Small intestine (tissue), 7 donors: ENCODE measurements around the gene CD6. TPM values are rescaled to one million over a fixed set of nuclear protein-coding genes. Genes with fewer than 3 reads are reported as not detected.
A peak's percentile ranks its signal among the peaks of the same experiment; 100 is the strongest.

Experiments
- DNase-seq, 2 donors: peaks; one replicate each; pipeline versions ENCODE4 v3.0.0 to v3.0.0-alpha.2; 2013
- FAIRE-seq: peaks from 2 replicates; lab custom pipeline; 2012; peaks lifted over from hg19 to GRCh38; lab: Jason Lieb, UNC
- H3K27ac ChIP-seq, 3 donors: one replicate each; pipeline ENCODE4 v1.5.1; 2013; ENCODE audit warnings: low read length in 2 of 3, mild to moderate bottlenecking in 2 of 3, control low read depth in 1 of 3, inconsistent platforms in 1 of 3, low read depth in 1 of 3, moderate library complexity in 1 of 3
- H3K27me3 ChIP-seq, 3 donors: one replicate each; pipeline ENCODE4 v1.6.1; 2013; ENCODE audit warnings: low read length in 3 of 3, inconsistent platforms in 1 of 3; ENCODE audit not compliant: control insufficient read depth in 3 of 3, insufficient read depth in 3 of 3
- H3K36me3 ChIP-seq, 3 donors: one replicate each; pipeline ENCODE4 v1.6.1; 2013; ENCODE audit warnings: low read length in 3 of 3, inconsistent platforms in 1 of 3, low read depth in 1 of 3, mild to moderate bottlenecking in 1 of 3, moderate library complexity in 1 of 3; ENCODE audit not compliant: control insufficient read depth in 3 of 3, insufficient read depth in 2 of 3
- H3K4me1 ChIP-seq, 3 donors: one replicate each; pipeline ENCODE4 v1.6.1; 2013; ENCODE audit warnings: low read length in 2 of 3, inconsistent platforms in 1 of 3, low read depth in 1 of 3, mild to moderate bottlenecking in 1 of 3, moderate library complexity in 1 of 3; ENCODE audit not compliant: control insufficient read depth in 3 of 3, insufficient read depth in 2 of 3
- H3K4me3 ChIP-seq, 3 donors: one replicate each; pipeline ENCODE4 v1.5.1; 2013; ENCODE audit warnings: low read length in 3 of 3, control low read depth in 1 of 3, inconsistent platforms in 1 of 3, low read depth in 1 of 3, mild to moderate bottlenecking in 1 of 3, moderate library complexity in 1 of 3
- H3K9me3 ChIP-seq, 2 donors: one replicate each; pipeline ENCODE4 v1.6.1; 2013; ENCODE audit warnings: low read depth in 1 of 2, low read length in 1 of 2; ENCODE audit not compliant: control insufficient read depth in 2 of 2, insufficient read depth in 1 of 2
- WGBS, 3 donors: extraction: QIAGEN DNeasy Blood & Tissue Kit; methylation state at CpG; one replicate each; pipeline ENCODE4 v1.1.7; 2013; 5-methylcytosine and 5-hydroxymethylcytosine counted together
- polyA plus RNA-seq, 4 donors: library from polyadenylated mRNA; stranded (reverse) in 3 of 4; unstranded in 1 of 4; fragments of 200-250 nt in 3 of 4; fragments of 120-200 nt in 1 of 4; gene quantifications; one replicate each; pipeline versions ENCODE4 v1.2.1 to v1.2.3, GENCODE V29; 2013
- donor health status: healthy with polysubstance abuse.
- donor health status: control.
- donor health status: control.
- donor health status: Bipolar disorder and iron deficiency.
- donor health status: healthy.

CD6 gene
- polyA plus RNA-seq, 4 donors = 1.3 to 5.1 (median 1.7) TPM

DNA sequence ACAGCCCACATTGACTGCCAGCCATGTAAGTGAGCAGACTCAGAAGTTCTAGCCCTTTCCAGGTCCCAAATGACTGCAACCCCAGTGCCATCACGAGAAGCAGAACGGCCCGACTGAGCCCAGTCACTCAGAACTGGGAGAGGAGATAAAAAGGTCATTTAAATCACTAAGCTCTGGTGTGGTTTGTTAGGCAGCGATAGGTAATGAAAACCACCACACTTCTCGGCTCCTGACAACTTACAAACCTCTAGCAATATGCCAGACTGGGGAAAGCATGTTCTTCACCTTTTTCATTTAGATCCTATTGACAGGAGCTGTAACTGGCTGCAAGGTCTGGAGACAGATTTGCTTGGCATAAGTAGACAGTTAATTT, 26.2 kb upstream of the CD6 start:
- no peak for FAIRE-seq
- Histone ChIP-seq H3K27ac (no peak overlapping the region), H3K27me3 (peaks cover 0 to 7% (median 0%) of the 10 kb centered on the region in 3 donors), H3K36me3 (peaks cover 0 to 25% (median 0%) of the 10 kb centered on the region in 3 donors), H3K9me3 (no peaks in the 10 kb centered on the region), H3K4me1 (peaks cover 0 to 1% (median 0%) of the 10 kb centered on the region in 3 donors), H3K4me3 (no peak overlapping the region)
- 89 to 96% (median 91%) methylated on average over 5 of the region's 5 CpGs for WGBS, 3 donors
- no peak for DNase-seq

DNA sequence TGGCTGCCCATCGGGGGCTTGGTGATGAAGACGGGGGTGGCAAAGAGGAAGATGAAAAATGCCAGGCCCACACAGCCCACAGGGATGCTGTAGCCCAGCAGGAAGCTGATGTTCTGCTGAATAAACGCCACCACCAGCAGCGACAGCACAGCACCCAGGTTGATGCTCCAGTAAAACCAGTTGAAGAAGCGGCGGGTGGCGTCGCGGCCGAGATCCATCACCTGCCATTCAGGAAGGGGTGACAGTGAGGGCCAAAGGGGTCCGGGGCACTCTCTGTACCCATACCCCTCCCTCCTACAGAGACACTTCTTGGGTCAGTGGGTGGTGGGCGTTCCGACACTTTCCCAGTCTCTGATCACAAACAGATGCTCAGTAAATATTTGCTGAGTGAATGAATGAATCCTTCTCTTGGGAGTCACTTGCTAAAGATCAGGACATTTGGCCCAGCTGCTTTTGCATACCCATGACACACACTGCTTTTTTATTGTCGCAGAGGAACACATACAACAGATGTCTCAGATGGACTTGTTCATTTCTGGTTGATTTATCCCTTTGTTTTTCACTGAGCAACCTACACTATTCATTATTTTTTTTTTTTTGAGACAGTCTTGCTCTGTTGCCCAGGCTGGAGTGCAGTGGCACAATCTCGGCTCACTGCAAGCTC, 24.7 kb upstream of the CD6 start:
- Histone ChIP-seq H3K9me3 (no peaks in the 10 kb centered on the region), H3K4me1 (peaks cover 0 to 3% (median 0%) of the 10 kb centered on the region in 3 donors), H3K27me3 (peaks cover 0 to 14% (median 0%) of the 10 kb centered on the region in 3 donors), H3K36me3 (peaks cover 0 to 22% (median 0%) of the 10 kb centered on the region in 3 donors), H3K27ac (no peak overlapping the region), H3K4me3 (no peak overlapping the region)
- 87 to 90% (median 89%) methylated on average over 11 to 15 of the region's 15 CpGs for WGBS, 3 donors
- FAIRE-seq (no peak), DNase-seq (no peak)

DNA sequence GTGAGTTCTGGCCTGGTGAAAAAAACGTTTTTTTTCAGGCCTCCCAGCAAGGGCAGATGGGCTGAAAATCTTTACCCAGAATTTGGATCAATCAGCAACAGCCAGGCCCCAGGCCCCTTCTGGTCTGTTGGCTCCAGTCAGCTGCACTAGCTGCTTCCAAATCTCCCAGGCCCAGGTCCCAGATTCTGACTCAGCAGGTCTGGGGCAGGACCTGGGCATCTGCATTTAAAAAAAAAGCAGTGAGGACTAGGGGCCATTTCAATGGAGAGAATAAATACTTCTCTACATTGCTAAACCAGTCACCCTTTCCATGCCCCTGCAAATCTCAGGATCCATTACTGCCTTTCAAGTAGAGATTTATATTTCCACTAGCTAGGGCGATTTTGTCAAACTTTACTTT, 23.8 kb upstream of the CD6 start:
- peaks cover 0 to 7% (median 2%) of the 10 kb centered on the region in 3 donors for H3K4me1 ChIP-seq
- peaks cover 0 to 14% (median 0%) of the 10 kb centered on the region in 3 donors for H3K27me3 ChIP-seq
- DNase-seq = no peak
- peaks cover 0 to 17% (median 0%) of the 10 kb centered on the region in 3 donors for H3K36me3 ChIP-seq
- H3K4me3 ChIP-seq = no peak overlapping the region
- FAIRE-seq = no peak
- WGBS, 3 donors = 53 to 65% (median 54%) methylated on average over 2 of the region's 2 CpGs
- H3K27ac ChIP-seq = no peak overlapping the region
- no peaks in the 10 kb centered on the region for H3K9me3 ChIP-seq

DNA sequence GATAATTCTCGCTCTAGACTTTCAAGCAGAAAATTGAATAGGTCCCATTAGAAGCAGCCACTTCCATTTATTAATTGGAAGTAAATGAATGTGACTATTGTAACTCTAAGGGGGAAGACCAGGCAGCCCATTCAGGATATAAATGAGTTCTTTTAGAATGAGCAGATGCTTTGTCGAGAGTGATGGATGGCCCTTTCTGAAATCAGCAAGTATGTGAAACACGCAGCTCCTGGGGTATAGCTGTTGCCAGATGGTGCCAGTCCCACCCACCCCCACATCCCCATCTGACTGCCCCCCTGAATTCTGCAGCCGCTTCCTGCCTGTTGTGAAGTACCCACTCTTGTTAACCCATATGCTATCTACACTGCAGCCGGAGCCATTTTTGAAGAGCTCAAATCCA, 23.2 kb upstream of the CD6 start:
- FAIRE-seq = no peak
- Histone ChIP-seq H3K9me3 (no peaks in the 10 kb centered on the region), H3K4me3 (no peak overlapping the region), H3K27me3 (peaks cover 0 to 14% (median 0%) of the 10 kb centered on the region in 3 donors), H3K27ac (no peak overlapping the region), H3K4me1 (peaks cover 0 to 7% (median 3%) of the 10 kb centered on the region in 3 donors), H3K36me3 (peaks cover 0 to 15% (median 0%) of the 10 kb centered on the region in 3 donors)
- DNase-seq = no peak
- WGBS, 3 donors = 82 to 92% (median 87%) methylated on average over 5 of the region's 5 CpGs

DNA sequence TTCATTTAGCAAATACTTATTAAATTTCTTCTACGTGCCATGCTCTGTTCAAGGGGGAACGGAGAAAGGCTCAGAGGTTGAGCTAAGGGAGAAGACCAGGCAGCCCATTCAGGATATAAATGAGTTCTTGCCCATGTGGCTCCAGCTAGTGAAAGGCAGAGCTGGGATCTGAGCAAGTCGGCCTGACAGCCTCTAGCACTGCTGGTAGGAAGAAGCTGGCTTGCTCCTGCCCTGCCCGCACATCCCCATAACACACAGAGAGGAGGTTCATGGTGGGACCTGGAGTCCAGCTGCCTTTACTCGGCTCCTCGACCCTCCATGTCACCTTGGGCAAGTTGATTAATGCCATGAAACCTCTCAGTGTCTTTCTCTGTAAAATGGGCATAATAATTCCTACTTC, 21.5 kb upstream of the CD6 start:
- H3K4me1 ChIP-seq = peaks cover 0 to 7% (median 3%) of the 10 kb centered on the region in 3 donors
- no peak overlapping the region for H3K4me3 ChIP-seq
- DNase-seq (no peak), FAIRE-seq (no peak)
- peaks cover 0 to 6% (median 0%) of the 10 kb centered on the region in 3 donors for H3K36me3 ChIP-seq
- H3K9me3 ChIP-seq = no peaks in the 10 kb centered on the region
- WGBS, 3 donors = 77 to 86% (median 82%) methylated on average over 6 of the region's 6 CpGs
- peaks cover 0 to 12% (median 0%) of the 10 kb centered on the region in 3 donors for H3K27me3 ChIP-seq
- no peak overlapping the region for H3K27ac ChIP-seq

DNA sequence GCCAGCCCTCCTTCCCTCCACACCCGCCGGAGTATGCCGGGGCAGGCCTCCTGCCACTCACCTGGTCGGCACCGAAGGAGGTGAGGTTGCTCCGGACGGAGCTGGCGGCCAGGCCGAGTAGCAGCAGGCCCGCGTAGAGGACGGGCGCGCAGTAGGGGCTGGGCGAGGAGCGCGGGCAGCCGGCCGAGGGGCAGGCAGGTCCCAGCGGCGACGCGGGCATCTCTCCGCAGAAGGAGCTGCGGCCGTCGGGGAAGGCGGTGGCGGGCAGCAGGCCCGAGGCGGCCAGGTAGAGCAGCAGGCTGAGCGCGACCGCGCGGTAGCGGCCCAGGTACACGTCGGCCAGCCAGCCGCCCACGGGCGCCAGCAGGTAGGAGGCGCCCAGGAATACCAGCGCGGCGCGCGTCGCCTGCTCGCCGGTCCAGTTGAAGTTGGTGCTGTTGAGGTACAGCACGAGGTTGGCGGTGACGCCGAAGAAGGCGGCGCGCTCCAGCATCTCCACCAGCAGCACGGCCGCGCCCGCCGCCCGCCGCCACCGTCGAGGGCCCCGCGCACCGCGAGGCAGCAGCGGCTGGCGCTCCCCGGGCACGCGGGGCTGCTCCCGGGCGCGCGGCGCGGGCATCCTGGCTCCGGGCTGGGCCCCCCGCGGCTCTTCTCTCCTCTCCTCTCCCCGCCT, 20.4 kb upstream of the CD6 start:
- Histone ChIP-seq H3K27ac (no peak overlapping the region), H3K4me1 (peaks cover 0 to 7% (median 3%) of the 10 kb centered on the region in 3 donors), H3K36me3 (peaks cover 0 to 6% (median 0%) of the 10 kb centered on the region in 3 donors), H3K4me3 (peak overlapping the region; percentile 30 to 50 (median 31)), H3K27me3 (peaks cover 0 to 11% (median 0%) of the 10 kb centered on the region in 3 donors), H3K9me3 (no peaks in the 10 kb centered on the region)
- DNase-seq (peak; percentile 32 to 62), FAIRE-seq (no peak)
- WGBS, 3 donors = 10 to 19% (median 18%) methylated on average over 59 to 86 of the region's 86 CpGs

DNA sequence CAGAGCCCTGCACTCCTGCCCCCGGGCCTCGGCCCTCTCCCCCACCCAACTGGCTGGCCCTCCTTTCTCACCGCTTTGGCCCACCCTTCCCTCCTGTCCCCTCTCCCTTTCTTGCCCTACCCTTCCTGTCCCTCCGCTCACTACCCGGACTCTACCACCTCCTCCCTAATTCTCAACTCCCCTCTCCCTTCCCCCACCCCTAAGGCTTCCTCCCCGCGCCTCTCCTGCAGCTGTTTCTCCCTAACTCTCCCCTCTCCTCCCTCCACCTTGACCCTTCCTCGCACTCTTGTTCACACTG, 19.9 kb upstream of the CD6 start:
- Histone ChIP-seq H3K27ac (peak overlapping the region; percentile 48 to 84 (median 50)), H3K36me3 (peaks cover 0 to under 1% (median 0%) of the 10 kb centered on the region in 3 donors), H3K9me3 (no peaks in the 10 kb centered on the region), H3K4me1 (peaks cover 0 to 7% (median 3%) of the 10 kb centered on the region in 3 donors), H3K4me3 (peak overlapping the region; percentile 30 to 50 (median 31)), H3K27me3 (peaks cover 0 to 11% (median 0%) of the 10 kb centered on the region in 3 donors)
- FAIRE-seq = no peak
- no peak for DNase-seq
- 8 to 25% (median 10%) methylated on average over 5 to 8 of the region's 8 CpGs for whole genome bisulfite sequencing, 3 donors

DNA sequence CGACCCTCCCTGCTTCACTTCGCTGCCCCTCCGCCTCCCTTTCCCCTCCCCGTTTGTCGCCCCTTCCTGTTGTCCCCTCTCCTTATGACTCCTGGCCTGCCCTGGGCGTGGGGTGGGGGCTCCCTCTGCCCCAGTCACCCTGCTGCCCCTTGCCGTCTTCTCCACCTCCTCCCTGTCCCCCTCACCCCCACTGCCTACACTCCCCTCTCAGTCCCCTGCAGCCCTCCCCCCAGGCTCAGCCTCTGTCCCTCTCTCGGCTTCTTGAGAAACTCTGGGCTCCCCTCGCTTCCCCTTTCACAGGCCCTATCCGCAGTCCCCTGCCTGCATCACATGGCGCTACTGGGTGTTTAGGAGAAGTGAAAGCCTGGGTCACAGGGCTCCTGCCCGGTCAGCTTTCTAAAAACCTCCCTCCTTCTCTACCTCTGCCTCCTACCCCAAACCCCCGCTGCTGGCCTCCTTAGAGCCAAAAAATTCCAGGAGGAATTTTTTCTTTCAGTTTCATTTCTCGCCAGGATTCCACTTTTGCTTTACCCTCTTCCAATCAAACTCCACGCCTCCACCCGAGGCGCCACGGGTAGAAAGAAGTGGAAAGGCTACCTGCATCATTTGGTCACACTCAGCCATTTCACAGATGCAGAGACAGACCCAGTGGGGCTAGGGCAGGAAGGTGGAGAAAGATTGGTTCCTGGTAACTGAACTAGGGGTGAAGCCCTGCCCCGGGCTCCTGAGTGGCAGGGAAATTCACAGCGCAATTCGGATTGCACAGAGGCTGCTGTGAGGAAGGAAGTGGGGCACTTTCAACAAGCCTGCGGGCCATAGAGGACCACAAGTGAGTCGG, 19.4 kb upstream of the CD6 start, which contains the start of gene SLC15A3:
Gene SLC15A3, minus strand, starts transcription at position 273 of the 838 bp plus-strand sequence. CDS start 625 bp downstream, outside the sequence.
- 8 to 13% (median 9%) methylated on average over 23 of the region's 23 CpGs for WGBS, 3 donors
- Histone ChIP-seq H3K36me3 (no peaks in the 10 kb centered on the region), H3K27ac (peak within 1 kb of the TSS; percentile 48 to 84 (median 50)), H3K9me3 (no peaks in the 10 kb centered on the region), H3K27me3 (peaks cover 0 to 11% (median 0%) of the 10 kb centered on the region in 3 donors), H3K4me1 (peaks cover 0 to 7% (median 3%) of the 10 kb centered on the region in 3 donors), H3K4me3 (peak within 1 kb of the TSS; percentile 30 to 50 (median 31))
- peak; percentile 69 for DNase-seq
- no peak for FAIRE-seq
